Rectal smooth muscle tissue (tissue), 1 donor: Measurements from ENCODE around the gene SESN3.
"Not testable (repeated sequence)": the region's sequence is repeated elsewhere in the genome, so short reads cannot be mapped to it uniquely, and the experiment has no call there.

ENCODE experiments used
- H3K27ac ChIP-seq: one replicate; pipeline ENCODE4 v1.7.0; 2013; ENCODE audit warnings: low read depth, low read length, inconsistent platforms
- H3K27me3 ChIP-seq: one replicate; pipeline ENCODE4 v1.7.0; 2013; ENCODE audit warnings: low read length; ENCODE audit not compliant: control insufficient read depth, insufficient read depth
- H3K36me3 ChIP-seq: one replicate; pipeline ENCODE4 v1.7.0; 2013; ENCODE audit warnings: low read length; ENCODE audit not compliant: control insufficient read depth, insufficient read depth
- H3K4me1 ChIP-seq: one replicate; pipeline ENCODE4 v1.7.0; 2013; ENCODE audit warnings: low read length; ENCODE audit not compliant: control insufficient read depth, insufficient read depth
- H3K4me3 ChIP-seq: one replicate; pipeline ENCODE4 v1.7.0; 2013; ENCODE audit warnings: low read length
- H3K9ac ChIP-seq: one replicate; pipeline ENCODE4 v1.7.0; 2013; ENCODE audit warnings: low read length

The SESN3 gene

GRCh38 chr11:95257456-95257971, 26.5 kb upstream of the SESN3 start:
- no peaks in the 10 kb centered on the region for H3K36me3 ChIP-seq
- no peak overlapping the region for H3K9ac ChIP-seq
- no peaks in the 10 kb centered on the region for H3K27me3 ChIP-seq
- H3K4me3 ChIP-seq: no peak overlapping the region
- no peak overlapping the region for H3K27ac ChIP-seq
- peaks cover 8% of the 10 kb centered on the region for H3K4me1 ChIP-seq

- peaks cover 8% of the 10 kb centered on the region for H3K4me1 ChIP-seq
- no peak overlapping the region for H3K4me3 ChIP-seq
- H3K27ac ChIP-seq: no peak overlapping the region
These were observed 25.3 kb upstream of the SESN3 start for GRCh38 chr11:95256321-95256779.

DNA sequence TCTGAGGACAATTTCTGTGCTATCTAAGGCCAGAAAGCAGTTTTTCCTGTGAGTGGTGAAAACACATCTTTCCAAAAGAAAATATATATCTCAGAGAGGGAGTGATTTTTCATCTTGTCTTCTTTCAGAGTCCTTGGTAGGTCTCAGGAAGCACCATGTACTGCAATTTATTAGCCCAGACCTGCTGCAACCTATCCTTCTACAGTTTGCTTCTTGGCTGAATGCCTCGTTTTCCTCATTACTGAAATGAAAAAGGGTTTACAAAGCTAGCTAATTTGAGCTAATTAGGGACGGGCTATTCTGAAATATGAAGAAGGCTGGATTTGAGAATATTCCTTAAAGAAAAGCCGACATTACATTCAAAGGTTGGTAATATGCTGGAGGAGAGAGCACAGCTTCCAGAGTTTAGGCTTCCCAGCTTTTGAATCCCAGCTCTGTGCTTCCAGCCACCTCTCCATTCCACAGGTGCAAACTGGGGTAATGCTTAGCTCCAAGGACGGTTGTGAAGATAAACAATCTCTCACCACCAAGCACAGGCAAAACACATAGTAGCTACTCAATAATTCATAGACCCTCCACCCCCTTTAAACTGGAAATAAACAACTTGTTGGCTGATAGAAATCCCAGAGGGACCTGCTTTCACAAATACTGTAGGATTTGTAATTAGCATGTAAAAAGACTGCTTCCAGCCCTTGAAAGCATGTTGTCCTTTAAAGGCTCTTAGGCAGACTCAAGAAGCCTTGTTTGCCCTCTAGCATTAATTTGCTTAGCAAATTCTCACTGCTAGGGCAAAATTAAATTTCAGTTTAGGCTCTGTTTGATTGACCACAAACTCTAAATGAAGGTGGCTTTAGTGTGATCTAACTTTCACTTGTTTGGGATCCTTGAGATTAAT, 24.5 kb upstream of the SESN3 start:
- Histone ChIP-seq H3K27ac (no peak overlapping the region), H3K4me1 (peaks cover 8% of the 10 kb centered on the region), H3K27me3 (no peaks in the 10 kb centered on the region), H3K4me3 (no peak overlapping the region), H3K9ac (no peak overlapping the region), H3K36me3 (no peaks in the 10 kb centered on the region)

More at GRCh38 chr11:95256321-95256779, 25.3 kb upstream of the SESN3 start:
- Histone ChIP-seq H3K27me3 (no peaks in the 10 kb centered on the region), H3K9ac (no peak overlapping the region), H3K36me3 (no peaks in the 10 kb centered on the region)

DNA sequence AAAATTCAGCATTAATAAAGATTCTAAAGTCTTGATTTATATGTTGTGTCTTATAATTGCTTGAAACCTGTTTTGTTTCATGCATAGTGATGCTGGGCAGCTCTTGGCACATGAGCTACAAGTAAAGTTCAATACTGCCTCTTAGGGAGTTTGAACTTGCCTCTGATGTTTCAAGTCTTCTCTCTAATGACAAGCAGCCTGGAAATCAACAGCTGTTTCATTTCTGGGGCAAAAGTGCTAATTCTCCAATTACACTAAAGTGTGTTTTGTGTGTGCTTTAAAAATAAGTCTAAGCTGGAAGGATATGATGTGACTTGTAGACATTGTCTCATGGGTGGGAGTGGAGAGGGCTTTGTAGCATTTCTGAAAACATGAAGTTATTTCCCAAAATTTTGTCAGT, 23.7 kb upstream of the SESN3 start:
- H3K4me3 ChIP-seq: no peak overlapping the region

DNA sequence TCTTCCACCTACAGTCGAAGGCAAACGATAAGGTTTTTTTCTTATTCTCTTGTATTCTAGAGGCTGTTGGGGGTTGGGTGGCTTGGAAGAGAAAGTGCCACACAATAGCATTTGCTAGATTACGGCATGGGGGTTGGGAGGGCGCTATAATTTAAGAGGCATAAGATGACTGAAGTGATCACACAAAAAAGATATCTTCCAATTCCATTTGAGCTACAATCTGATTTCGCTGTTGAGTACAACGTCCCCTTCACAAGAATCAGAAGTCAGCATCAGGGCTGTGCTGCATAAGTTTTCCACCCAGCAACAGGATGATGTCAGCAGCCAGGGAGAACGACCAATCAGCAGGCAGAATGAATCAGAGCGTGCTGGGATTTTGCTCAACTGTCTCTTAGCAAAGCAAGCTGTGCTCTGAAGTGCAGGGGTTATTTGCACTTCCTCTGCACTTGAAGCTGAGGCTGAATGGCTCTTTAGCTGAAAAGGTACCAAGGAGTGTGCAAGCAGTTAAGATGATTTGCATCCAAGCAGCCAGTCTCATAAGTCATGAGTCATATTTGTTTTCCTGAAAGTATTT, 23.2 kb upstream of the SESN3 start:
- H3K4me1 ChIP-seq: peaks cover 8% of the 10 kb centered on the region
- H3K4me3 ChIP-seq: peak overlapping the region; percentile 55
- no peak overlapping the region for H3K9ac ChIP-seq
- H3K27me3 ChIP-seq: no peaks in the 10 kb centered on the region
- H3K36me3 ChIP-seq: no peaks in the 10 kb centered on the region
- H3K27ac ChIP-seq: peak overlapping the region; percentile 59

More for the DNA sequence above, 23.7 kb upstream of the SESN3 start:
- Histone ChIP-seq H3K27ac (no peak overlapping the region), H3K9ac (no peak overlapping the region), H3K27me3 (no peaks in the 10 kb centered on the region), H3K4me1 (peaks cover 8% of the 10 kb centered on the region), H3K36me3 (no peaks in the 10 kb centered on the region)

DNA sequence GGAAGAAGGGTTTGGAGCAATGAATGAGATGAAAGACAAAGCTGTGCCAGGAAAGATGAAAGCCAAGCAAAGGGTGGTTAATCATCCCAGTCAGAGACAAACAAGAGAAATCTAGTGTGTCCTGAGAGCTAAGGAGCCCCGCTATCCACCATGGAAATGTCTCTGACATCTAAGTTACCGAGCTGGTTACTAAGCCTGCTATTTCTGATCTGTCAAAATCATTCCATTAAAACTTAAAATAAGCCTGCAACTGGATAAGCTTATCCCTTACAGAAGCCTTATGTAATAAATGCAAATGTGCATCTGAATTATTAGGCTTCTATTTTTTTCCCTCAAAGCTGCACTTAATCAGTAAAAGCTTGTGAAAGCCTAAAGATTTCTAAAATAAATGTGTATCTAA, 22.1 kb upstream of the SESN3 start:
- Histone ChIP-seq H3K27ac (no peak overlapping the region), H3K4me3 (no peak overlapping the region), H3K27me3 (no peaks in the 10 kb centered on the region), H3K4me1 (peaks cover 8% of the 10 kb centered on the region), H3K36me3 (no peaks in the 10 kb centered on the region), H3K9ac (no peak overlapping the region)

GRCh38 chr11:95252586-95252985, 21.6 kb upstream of the SESN3 start:
- H3K27me3 ChIP-seq: no peaks in the 10 kb centered on the region
- no peaks in the 10 kb centered on the region for H3K36me3 ChIP-seq
- no peak overlapping the region for H3K9ac ChIP-seq
- H3K27ac ChIP-seq: no peak overlapping the region
- peaks cover 8% of the 10 kb centered on the region for H3K4me1 ChIP-seq
- no peak overlapping the region for H3K4me3 ChIP-seq

- H3K4me1 ChIP-seq, H3K27me3 ChIP-seq, H3K36me3 ChIP-seq, H3K4me3 ChIP-seq, H3K9ac ChIP-seq, H3K27ac ChIP-seq: not testable (repeated sequence)
These were observed 20.9 kb upstream of the SESN3 start for GRCh38 chr11:95251896-95252295.

DNA sequence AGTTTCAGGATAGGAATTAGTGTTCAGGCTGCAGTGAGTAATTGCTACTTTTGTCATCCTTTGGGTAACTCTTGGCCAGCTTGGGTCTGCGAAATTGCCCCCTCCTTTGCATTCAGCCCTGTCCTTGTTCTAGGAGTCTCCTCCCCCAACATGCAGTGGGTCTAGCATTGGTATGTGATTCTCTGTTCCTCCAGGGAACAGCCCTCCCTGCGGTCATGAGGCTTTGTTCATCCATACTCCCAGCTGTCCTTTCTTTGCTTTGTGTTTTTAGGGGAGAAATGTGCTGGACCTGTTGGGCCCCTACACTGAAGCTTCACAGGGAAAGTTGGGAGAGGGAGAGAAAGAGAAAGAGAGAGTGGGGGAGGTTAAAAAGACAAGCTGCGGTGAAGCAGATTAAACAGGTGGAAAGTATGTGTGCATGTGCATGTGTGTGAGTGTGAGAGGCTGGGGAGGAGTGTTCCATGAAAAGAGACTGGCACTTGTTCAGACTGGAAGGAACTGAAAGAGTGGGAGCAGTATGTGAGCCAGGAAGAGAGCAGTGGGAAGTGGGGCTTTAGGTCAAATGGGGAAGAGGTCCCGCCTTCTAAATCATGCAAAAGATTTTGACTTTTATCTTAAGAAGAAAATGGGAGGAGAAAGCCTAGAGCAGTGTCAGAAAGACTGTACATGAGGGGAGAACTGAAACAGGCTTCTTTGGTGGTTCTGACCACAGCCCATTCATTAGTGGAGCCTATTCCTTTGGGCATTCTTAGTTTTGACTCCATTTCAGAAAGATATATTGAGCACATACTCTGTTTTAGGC, 17.9 kb upstream of the SESN3 start:
- H3K4me1 ChIP-seq: peaks cover 2% of the 10 kb centered on the region
- no peak overlapping the region for H3K27ac ChIP-seq
- H3K9ac ChIP-seq: no peak overlapping the region
- no peaks in the 10 kb centered on the region for H3K36me3 ChIP-seq
- H3K4me3 ChIP-seq: no peak overlapping the region
- no peaks in the 10 kb centered on the region for H3K27me3 ChIP-seq

DNA sequence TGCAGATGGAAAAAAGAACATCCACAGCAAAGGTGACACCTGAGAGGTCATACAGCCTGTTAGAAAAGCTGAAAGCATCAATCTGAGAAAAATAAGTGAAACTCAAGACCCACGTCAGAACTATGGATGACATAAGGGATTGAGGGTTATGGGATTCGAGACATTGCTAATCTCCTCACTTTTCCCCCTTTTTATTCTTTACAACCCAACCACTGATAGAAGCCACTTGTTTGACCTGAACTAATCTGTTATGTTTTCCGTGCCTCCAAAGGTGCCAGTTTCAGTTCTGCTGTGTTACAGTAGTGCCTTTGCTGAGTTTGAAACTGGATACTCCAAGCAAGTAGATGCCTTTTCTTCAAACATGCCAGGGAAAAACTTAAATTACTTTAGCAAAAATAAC, 16.9 kb upstream of the SESN3 start:
- no peak overlapping the region for H3K4me3 ChIP-seq
- no peak overlapping the region for H3K9ac ChIP-seq
- H3K36me3 ChIP-seq: no peaks in the 10 kb centered on the region
- no peaks in the 10 kb centered on the region for H3K4me1 ChIP-seq
- no peaks in the 10 kb centered on the region for H3K27me3 ChIP-seq
- H3K27ac ChIP-seq: no peak overlapping the region

GRCh38 chr11:95247127-95247684, 16.2 kb upstream of the SESN3 start:
- Histone ChIP-seq H3K36me3 (no peaks in the 10 kb centered on the region), H3K27ac (no peak overlapping the region), H3K4me1 (no peaks in the 10 kb centered on the region)

DNA sequence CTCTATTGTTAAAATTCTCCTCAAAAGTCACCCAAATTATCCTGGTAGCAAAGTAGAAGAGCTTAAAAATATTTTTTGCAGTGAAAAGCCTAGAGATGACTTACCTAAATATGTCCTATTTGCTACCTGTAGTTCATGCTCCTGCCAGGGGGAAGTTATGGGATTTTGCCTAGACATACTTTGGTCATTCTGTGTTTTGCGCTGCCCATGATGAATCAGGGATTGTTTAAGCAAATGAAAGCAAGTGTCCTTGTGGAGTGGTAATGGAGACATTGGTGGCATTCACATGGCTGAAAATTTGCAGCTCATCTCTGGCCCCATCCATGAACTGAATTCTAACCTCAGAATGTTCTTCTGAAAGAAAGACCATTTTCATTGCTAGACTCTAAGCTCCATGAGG, 14.6 kb upstream of the SESN3 start:
- Histone ChIP-seq H3K36me3 (no peaks in the 10 kb centered on the region), H3K27me3 (no peaks in the 10 kb centered on the region), H3K27ac (no peak overlapping the region), H3K9ac (no peak overlapping the region), H3K4me1 (no peaks in the 10 kb centered on the region), H3K4me3 (no peak overlapping the region)

More at GRCh38 chr11:95247127-95247684, 16.2 kb upstream of the SESN3 start:
- Histone ChIP-seq H3K4me3 (no peak overlapping the region), H3K27me3 (no peaks in the 10 kb centered on the region), H3K9ac (no peak overlapping the region)
